PFSK-1 (cell line): ENCODE data around the gene CASTOR1.

ENCODE experiments used
- POLR2AphosphoS5 ChIP-seq: IDR thresholded peaks from 2 replicates; pipeline ENCODE4 v1.6.1; 2012; ENCODE audit warnings: low read depth, mild to moderate bottlenecking, control low read depth, low read length, moderate library complexity
- REST ChIP-seq, 2 experiments: IDR thresholded peaks; 2 replicates each; pipeline versions ENCODE4 v1.6.1 to v1.8.0; 2011 to 2012; ENCODE audit warnings: low read depth in 2 of 2, low read length in 2 of 2, control low read depth in 1 of 2, inconsistent platforms in 1 of 2, mild to moderate bottlenecking in 1 of 2, moderate library complexity in 1 of 2; ENCODE audit not compliant: insufficient read depth in 1 of 2
- TAF1 ChIP-seq: IDR thresholded peaks from 2 replicates; pipeline ENCODE4 v1.6.1; 2012; ENCODE audit warnings: low read length, control low read depth, borderline replicate concordance; ENCODE audit not compliant: insufficient read depth

- TF ChIP-seq POLR2AphosphoS5: no peak
- TF ChIP-seq TAF1: no peak
- no peak for TF ChIP-seq REST (IDR thresholded peaks at IDR 0.05; ENCODE audit: insufficient read depth in 1 of 2, low read depth in 2 of 2, low read length in 2 of 2)
These were observed 45.3 kb upstream of the CASTOR1 start for GRCh38 chr22:30334646-30335045.
